ENCODE measurements around the gene CDH8.
"Not testable (repeated sequence)": the region's sequence is repeated elsewhere in the genome, so short reads cannot be mapped to it uniquely, and the experiment has no call there.

The CDH8 gene

DNA sequence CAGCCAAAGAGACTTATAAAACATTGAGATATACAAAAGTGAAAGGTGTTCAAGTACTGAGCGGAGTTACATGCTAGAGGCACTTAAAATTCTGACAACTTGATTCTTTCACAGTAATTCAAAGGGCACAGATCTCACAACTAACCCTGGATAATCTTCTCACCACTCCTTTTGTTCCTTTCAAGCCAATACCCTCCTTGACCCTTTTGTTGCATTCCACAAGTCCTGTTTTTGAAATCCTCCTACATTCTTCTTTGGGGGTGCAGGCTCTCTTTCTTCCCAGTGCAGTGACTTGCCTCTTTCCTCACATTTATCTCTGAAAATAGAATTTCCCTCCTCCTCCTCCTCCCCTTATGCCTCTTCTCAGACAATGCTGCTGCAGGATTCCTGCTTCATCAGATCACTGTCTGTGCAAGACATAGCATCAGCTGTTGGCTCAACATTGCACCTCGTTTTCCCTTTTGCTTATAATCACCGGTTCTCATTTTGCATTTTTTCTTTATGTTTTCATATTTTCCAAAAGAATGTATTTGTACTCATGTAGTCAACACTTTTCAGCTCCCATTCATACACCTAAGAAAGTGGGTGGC is 199.3 kb downstream of the CDH8 start:
- DNase-seq = no peak

DNA sequence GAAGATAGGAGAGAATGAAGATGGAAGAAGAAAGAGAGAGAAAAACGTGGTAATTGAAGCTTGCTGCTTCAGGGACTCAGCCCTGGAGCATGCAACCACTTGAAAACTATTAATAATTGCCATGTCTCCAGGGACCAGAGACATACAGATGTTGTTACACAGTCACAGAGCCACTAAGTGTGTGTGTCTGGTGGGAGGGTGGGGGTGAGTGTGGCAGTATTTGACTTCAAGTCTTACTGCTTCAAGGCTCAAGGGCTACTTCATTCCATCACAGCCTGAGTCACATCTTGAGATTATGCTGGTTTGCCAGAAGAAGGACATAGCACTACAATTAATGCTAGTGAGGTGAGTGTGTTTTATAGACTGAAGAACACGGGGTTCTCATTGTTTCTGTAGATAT is 202.2 kb downstream of the CDH8 start:
- DNase-seq = no peak

DNA sequence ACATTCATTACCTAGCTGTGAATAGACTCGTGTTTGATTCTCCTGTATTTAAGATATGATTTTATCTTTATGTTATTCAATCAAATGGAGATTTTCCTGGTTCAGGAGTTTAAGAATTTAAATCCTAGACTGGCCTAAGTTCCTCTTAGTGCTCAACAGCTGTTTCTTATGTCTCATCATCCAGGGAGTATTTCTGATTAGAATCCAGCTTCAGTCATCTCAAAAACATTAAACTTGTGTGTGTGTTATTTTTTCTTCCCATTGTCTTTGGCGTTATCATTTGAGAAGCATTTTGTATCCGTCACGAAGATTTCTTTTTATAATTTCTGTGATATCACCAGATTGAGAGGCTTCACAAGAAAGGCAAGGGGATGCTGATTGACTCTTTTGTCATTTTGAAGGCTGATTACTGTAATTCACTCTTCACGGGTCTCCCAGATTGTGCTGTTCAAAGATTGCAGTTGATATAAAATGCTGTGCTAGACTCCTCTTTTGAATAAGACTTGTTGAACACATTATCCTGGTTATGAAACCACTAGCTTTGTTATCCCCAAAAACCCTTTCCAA is 204.8 kb downstream of the CDH8 start:
- no peak for DNase-seq

DNA sequence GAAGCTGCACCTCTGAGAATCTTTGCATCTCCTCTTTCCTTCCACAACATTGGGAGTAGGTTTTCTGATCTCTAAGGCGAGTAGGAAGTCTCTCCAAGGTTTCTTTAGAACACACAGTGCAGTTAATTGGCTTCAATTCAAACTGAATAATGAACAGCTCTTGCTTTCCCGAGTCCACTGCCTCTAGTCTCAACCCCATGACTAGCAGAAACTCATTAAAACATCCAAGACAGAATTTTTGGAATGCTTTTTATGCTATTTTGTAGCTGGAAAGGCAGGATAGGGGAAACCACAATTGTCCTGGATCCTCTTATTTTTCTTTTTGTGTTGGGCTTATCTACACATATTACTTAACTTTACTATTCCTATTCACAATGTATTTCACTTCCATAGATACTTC is 206.6 kb downstream of the CDH8 start:
- DNase-seq = no peak

DNA sequence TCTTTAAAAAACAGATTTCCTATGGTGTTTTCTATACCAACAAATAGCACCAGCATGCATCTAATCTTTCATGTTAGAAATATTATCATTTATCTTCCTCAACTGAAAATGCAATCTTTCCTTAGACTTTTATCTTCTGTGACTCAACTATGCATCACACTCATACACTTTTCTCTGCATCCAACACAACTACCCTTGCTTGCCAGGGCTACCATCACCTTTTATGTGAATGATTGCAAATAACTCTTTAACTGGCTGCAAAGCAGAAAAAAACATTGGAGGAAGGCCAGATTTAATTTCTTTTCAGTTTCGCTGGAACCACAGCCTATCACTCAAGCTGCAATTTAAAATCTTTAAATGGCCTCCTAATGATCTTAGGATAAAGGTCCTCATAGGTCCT is 212.9 kb downstream of the CDH8 start:
- DNase-seq = no peak

DNA sequence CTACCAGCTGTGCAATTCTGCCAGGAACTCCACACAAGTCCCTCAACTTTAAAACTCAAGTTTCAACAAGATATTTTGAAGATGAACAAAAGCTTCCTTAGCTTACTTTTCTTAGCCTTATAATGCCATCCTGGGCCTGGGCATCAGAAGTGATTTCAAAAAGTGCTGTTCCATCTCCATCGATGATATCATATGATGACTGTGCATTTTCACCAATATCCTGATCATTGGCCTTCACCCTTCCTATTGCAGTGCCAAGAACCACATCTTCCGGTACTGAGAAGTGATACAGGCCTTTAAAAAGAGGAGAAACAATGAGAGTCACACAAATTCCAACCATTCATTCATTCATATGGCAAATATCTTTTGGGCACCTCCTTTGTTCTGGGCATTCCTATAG is 215.4 kb downstream of the CDH8 start:
- DNase-seq = no peak

DNA sequence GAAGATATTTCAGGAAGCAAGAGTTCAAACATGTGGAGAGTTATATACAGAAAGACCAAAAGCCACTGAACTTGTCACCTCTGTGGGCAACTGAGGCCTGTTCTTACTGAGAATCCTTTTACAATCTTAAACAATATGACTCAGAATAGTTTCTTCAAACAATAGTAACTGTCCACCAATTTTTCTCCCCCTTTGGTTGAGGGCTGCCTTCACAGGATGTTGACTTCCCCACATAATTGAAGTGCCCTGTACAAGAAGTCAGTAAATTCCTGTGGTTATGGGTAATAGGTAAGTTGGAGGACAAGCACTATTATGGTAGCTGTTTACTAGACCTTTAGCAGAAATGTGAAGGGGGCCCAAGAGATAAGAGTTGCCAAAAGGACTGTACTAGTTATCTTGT is 215.8 kb downstream of the CDH8 start:
- no peak for DNase-seq

DNA sequence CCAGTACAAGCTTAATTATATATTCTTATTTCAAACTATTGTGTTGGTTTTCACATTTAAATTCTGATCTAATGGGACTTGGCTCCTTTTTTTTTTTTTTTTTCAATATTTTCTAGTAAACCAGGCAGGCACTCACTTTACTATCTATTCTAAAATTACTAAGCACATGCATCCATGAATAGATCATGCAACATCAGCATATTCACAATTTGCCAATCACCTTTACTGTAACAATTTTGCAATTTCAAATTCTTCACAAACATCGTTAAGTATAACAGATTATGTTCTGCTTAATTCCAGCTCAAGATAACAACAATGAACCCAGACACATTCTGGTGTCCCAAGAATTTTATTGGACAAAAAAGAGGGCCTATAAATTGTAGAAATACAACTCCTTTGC is 217.4 kb downstream of the CDH8 start:
- DNase-seq = no peak

DNA sequence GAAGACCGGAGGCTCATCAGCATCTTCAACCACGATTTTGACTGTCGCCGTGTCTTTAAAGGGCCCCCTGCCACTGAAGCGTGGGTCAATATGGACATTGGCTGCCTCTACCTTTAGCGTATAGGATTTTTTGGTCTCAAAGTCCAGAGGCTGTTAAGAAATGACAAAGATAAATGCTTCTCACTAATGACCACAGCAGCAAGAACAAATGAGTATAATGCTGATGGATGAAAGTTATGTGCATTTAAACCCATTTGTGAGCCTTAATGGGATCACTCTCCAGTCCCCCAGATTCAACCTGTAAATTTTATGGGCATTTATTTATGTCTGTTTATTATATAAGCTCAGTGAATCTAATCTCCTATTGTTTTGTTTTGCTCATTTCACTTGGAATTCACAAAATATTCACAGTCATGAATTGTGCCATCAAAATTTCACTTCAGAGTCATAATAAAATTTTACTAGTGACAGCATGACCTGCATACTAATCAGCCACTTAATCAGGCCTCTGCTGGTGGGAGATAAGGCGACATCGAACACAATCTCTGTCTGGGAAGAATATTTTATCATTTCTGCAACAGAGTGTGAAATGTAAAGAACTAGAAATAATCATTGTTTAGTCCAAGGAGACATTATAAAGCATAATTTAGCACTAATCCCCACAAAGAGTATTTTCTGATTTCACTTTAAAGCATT is 218.5 kb downstream of the CDH8 start:
- DNase-seq = no peak

DNA sequence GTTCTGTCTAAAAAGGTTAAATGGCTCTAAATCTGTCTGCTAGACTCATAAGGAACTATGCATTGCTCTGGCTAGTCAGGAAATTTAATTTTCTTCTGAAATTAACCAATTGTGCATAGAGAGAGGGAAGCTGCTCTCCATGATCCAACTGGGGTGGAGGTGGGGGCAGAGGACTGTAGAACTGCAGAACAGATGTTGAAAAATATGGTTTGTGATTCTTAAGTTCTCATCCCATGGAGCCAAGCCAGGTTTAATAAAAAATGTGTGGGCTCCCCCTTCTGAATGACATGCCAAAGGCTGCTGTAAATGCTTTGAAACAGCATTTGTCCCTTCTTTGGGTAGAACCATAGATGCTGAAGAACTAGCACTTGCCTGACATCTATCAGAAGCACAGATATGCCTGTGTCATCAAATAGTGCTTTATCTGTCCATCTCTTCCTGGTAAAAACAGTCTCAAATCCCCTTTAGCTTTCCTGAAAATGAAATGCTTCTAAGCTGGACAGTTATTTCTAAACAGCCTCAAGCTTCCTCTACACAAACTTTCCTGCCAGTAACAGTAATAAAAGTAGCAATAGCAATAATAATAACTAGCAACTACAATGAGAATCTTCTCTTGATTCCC is 221.4 kb downstream of the CDH8 start:
- no peak for DNase-seq

DNA sequence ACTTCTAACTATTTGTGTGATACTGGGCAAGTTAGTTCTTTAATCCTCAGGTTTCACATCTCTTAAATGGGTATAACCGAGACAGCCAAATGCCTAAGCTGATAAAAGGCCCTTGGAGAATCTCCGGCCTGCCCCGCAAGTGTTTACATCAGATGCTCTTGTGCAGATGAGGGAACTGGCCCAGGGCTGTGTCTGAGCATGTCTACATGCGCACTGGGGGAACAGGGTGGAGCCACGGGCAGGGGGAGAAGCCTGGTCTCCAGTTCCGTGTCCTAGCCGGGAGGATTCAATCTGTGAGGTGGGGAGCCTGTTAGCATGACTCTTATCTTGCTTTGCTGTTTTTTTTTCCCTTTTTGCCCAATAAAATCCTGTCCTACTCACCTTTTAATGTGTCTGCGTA is 222.9 kb downstream of the CDH8 start:
- no peak for DNase-seq

DNA sequence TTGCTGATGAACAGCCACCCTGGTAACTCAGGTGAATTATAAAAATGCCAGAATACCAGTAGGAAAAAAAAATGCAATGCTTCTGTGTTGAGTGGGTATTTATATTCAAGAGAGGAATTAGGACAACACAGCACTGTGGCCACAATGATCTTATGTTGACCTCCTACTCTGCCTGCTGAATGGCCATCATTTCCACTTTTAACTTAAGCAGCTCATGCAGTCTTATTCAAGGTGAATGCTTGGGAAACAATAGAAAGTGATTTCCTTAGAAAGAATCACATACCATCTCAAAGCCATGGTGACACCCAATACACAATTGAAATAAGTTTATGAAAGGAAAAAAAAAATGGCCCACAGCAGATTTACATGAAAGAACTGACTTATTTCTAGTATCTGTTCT is 224.0 kb downstream of the CDH8 start:
- DNase-seq = no peak

DNA sequence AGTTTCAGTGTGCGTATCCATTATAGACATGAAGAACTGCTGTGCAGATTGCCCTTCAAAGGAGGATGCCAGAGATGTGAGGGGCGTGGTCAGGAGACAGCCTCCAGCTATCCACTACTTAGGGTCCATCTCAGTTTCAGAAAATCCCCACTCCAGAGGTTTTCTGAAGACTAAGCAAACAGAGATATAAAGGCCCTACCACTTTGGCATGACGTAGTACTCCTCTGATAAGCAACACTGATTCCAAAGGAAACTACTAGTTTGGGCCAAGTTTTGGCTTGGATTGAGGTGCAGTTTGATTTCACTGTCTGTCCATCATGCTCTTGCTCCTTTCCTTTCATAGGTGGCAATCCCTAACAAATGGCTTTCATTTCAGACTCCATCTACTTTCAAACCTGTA is 228.7 kb downstream of the CDH8 start:
- no peak for DNase-seq

DNA sequence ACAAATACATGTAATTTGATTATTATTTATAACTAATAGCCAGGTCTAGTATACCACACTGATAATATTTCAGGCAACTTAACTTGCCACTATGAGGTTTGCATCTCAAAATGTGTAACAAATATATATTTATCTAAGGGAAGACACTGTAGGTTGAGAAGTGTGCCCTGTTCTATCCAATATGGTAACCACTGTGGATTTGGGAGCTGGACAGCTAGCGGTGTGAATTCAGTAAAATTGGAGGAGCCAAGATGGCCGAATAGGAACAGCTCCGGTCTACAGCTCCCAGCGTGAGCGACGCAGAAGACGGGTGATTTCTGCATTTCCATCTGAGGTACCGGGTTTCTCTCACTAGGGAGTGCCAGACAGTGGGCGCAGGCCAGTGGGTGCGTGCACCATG is 235.0 kb downstream of the CDH8 start:
- not testable (repeated sequence) for DNase-seq

DNA sequence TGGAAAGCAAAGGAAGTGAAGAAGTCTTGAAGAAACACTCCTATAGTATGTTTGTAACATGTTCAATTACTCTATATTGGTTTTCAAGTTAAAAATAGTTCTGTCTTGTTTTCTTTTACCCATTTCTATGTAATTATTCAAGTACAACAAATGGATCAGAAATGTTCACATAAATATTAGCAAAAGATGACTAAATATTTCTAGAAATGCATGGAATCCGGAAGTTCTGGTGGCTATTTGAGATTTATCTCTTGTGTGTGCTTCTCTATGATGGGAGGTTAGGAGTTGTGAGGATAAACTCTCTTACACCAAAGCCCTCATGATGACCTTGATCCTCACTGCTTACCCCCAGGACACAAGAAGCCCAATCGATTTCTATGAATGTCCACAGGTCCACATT is 237.5 kb downstream of the CDH8 start:
- DNase-seq = no peak

DNA sequence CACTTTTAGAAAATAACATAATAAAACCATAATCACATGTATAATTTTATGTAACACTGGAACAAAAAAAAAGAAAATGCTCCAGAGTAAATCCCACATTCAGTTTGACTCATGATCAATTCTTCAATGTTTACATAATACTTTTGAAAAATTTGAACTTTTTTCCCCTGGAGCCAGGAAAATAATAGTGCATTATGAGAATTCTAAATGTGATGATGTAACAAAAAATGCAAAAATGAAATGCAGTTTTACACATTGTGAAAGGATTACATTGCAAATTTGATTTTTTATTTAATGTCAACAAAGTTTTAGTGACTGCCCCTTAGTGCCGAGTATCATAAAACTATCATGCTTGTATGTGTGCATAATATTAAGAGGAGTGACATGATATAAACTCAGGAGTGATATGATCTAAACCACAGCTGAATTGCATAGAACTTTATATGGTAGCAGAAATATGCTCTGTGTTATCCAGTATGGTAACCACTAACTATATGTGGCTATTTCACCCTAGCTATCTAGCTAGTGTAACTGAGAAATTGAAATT is 238.2 kb downstream of the CDH8 start:
- DNase-seq = no peak

DNA sequence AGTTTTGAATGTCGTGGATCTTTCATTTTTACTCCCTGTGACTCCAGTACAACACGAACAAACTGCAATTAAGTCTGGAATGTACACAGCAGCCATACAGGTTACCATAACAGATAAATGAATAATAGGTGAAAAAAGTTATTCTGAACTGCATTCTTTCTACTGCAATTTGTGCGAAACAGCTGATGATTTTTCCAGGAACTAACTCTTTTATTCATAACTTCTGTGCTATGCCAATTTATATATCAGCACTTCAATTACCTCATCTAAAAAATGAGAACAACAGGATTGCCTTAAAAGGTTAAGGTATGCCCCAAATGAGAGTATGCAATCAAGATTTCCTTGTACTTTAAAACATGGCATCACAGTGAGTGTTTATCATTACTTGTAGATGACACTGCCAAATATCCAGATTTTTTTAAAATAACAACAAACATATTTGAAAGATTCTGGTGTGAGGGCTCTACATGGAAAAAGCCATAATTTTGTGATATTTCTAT is 238.9 kb downstream of the CDH8 start:
- no peak for DNase-seq

DNA sequence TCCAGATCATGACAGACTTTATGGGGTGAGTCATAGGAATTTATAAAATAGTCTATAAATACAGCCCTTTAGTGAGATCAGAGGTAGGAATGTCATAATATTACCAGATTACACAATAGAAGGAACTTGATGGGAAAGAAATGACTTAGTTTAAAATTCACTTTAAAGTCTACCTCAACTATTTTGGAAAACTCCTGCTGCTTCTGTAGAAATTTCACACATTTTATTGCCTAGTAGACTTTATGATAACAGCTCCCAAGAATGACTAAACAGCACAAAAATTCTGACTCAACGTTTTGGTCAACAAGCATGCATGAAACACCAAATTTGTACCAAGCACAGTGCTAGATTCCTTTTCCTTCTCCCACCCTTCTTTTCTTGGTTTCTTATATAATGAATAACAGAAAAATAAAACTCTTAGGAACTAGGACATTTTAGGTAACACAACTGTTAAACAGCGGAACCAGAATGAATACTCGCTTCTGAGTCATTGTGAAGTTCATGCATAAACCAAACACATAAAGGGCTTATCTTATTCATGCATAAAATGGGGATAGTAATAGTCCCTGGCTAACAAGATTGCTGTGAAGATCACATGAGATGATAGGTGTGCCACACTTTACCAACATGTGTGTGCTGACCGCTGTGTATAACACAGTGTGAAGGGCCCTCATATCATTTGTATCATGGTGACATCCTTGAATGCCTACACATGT is 243.9 kb downstream of the CDH8 start:
- DNase-seq = no peak

DNA sequence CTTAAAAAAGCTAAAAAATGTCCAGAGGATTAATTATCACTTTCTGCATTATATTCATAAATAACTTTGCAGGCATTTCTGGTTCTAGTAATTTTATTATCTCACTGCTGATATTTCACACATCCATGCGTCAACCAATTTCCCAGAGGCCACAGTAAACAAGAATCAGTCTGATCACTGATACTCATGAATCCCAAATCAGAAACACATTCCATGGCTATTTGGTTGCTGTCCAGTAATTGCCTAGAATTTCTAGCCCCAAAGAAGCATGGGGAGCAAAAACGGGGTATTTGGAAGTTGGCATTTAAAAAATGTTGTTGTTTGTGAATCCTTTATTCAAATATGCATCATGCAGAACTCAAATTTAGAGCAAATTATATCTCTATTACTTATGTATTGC is 244.8 kb downstream of the CDH8 start:
- no peak for DNase-seq

DNA sequence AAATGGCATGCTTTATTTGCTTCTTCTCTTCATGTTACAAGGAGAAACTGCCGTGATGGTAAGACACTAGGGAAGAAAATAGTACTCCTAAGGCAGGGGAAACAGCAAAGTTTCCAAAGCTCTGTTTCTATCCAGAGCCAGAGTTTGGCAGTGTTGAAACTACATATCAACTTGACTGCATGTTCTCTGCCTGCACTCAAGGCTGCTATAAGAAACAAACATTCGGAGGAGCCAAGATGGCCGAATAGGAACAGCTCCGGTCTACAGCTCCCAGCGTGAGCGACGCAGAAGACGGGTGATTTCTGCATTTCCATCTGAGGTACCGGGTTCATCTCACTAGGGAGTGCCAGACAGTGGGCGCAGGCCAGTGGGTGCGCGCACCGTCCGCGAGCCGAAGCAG is 254.4 kb downstream of the CDH8 start:
- DNase-seq = not testable (repeated sequence)

DNA sequence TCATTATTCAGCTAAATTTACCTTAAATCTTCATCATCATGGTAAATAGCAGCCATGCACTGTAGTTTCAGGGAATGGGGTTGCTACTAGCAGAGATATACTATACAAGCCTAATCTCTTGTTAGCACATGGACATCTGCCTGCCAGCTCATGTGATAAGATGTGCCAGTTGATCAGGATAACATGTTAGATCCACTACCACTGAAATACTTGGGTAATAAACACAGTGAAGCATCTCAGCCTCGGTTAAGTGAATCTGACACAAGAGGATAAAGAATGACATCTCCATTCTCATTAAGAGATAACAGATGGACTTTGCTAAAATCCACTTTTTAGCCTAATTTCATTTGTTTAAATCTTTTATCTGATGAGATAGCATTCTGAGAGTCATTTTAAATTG is 256.1 kb downstream of the CDH8 start:
- no peak for DNase-seq

DNA sequence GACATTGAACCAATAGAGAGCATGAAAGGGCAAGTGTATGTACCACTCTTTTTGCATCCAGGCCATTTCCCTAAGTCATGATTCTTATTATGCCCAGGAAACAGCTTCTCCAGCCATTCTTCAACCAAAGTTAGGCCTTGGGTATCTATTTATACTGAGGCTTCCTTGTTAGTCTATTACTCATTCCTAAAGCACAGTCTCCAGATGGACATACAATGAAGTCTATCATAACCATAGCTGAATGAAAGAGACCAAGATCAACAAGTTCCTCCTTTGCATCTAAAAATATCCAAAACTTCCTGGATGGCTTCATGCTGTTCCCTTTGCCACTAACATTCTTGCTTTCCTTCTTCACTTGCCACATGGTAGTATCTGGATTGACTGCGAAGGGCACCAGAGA is 265.9 kb downstream of the CDH8 start:
- DNase-seq = no peak

DNA sequence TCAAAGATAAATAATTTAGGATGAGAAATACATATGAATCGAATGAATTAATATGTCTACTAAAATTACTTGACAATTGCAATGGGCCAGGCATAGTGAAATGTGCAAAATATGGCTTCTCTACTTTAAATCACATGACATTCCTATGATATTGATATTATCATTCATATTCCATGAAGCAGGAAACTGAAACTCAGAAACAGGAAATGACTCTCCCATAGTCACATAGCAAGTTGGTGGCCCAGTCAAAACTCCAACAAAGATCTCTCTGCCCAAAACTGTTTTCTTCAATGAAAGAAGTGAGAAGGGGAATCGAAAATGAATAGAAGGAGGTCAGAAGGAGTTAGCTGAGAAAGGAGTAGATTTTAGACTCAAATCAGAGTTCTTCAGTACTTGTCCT is 272.2 kb downstream of the CDH8 start:
- DNase-seq = no peak
